Posterior vena cava (tissue), 2 donors: ENCODE results near the gene ATRN. TPM values are rescaled to one million over a fixed set of nuclear protein-coding genes. Genes with fewer than 3 reads are reported as not detected.

Source experiments
- DNase-seq: peaks from one replicate; pipeline ENCODE4 v3.0.0-alpha.2; 2020; ENCODE audit warnings: low spot score
- intact Hi-C, 2 donors: fragments of 100-400 bp; cut with DNase I; formaldehyde crosslinking; loops; one replicate each; pipeline versions ENCODE4 v1.14.1 to v1.14.2; 2022 to 2023
- total RNA-seq, 2 donors: library from RNA; stranded (reverse); fragmentation: NEBNext Ultra II Directional; extraction: Animal tissue kit (Norgen Biotek cat#: 25700); gene quantifications; one replicate each; pipeline ENCODE4 v1.2.1, GENCODE V29; 2021
- donor health status: DM: yes; HTN: yes; CAD: no.
- donor health status: DM: yes; HTN: yes; CAD: no.

Gene ATRN
- total RNA-seq, 2 donors from 2014 or later, result 21.3 to 26.1 TPM

DNA sequence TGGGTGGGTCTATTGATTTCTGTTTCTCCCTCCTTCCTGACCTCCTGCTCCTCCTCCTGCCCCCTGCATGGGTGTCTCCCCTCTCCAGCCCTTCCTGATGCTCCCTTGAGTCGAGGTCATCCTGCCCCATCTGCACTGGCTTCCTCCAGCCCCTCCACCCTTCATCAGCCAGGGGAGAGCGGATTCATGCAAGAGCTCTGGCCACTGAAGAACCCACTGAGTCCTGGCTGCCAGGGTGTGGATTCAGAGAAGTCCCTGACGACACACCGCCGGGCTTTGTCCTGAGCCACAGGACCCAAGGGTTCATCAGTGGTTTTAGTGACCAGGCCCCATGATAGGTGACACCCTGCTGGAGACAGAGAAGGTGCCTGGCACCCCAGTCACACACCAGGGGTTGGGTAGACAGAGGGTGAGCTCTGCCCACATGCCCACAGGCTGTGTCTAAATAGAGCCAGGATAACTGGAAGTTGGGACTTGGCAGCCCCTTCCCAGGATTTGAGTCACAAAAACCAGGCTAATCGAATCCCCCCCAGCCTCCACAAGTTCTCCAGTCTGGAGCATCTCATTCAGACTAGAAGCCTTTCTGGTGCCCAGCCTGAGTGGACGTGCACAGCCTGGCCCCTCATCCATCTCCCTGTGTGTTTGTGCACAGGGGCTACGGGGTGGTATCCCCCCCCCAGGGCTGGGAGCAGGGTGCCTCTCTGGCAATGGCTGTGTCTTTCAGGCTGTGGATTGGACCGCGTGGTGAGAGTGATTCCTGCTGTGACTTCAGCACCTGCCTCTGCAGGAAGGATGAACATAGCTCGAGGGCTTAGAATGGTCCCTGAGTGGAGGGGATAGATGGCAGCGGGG lies 191.2 kb downstream of the ATRN start:
- intact Hi-C loops, result no loop called here
- DNase-seq, result no peak

DNA sequence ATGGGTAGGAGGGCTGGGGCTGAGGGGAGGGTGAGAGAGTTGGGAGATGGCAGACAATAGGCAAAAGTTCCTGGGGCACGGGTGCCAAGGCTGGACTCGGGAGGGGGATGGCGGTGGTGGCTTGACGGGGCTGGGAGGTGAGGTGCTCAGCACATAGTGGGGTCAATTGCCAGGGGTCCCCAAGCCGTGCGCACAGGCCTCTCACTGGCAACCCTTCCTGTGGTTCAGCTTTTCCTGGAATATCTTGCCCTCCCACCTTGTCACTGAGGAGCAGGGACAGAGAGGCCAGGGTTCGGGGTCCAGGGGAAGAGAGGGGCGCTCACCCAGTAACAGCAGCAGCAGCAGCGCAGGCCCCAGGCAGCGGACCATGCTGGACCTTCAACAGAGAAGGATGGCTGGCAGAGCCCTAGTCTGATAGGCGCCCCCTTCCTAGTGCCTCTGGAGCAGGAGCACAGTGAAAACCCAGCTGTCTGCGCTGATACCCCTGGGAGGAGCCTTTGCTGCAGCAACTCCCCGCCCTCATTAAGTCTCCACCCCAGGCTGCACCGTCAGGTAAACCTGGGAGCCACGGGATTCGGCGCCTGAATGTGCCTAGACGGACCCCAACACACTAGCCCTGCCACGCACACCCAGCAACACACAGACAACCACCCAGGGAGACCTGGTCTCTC lies 192.3 kb downstream of the ATRN start, which contains the start of gene GFRA4:
Gene GFRA4, minus strand, starts transcription at position 369 of the 671 bp plus-strand sequence. Its CDS starts 0 bp downstream, at position 369.
- peak; percentile 72 for DNase-seq
- intact Hi-C loops, result no loop called here

DNA sequence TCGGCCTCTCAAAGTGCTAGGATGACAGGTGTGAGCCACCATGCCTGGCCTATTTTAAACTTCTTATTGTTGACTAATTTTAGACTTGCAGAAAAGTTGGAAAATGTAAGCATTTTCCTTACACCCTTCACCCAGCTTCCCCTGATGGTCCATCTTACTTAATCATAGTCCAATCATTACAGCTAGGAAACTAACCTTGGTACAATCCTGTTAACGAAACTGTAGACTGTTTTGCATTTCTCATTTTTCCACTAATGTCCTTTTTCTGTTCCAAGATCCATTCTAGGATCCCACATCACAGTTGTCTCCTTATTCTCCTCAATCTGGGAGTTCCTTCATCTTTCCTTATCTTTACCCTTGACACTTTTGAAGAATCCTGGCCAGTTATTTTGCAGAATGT lies 193.0 kb downstream of the ATRN start:
- intact Hi-C loops, result no loop called here
- no peak for DNase-seq

DNA sequence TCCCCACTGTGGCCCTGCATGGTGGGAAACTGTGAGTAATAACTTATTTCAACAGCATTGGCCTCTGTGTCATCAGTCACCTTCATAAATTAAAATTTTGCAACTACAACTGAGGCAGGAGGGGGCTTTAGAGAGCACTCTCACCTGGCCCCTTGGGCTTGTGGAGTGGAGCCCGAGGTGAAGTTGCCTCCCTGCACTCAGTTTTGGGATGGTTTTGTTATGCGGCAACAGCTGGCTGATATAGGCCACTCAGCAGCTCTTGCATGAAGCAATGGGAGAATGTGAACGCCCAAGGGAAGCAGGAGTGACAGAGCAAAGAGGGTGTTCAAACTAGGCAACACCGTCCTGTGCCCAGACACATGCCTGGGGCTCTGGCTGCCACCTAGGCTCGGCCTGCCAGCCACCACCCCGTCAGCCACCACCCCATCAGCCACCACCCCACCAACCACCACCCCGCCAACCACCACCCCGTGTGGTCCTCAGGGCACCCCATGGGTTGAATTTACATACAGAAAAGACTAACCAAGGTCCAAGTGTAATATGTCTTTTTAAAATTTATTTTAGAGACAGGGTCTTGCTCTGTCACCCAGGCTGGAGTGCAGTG lies 196.7 kb downstream of the ATRN start:
- DNase-seq, result no peak
- intact Hi-C loops, result loop anchor here in 1 of 2 donors (5.0 kb wide), 1 partner anchor 1015 kb away; the partner anchor contains the start of gene NOP56

GRCh38 chr20:3669710-3670367 lies 199.0 kb downstream of the ATRN start:
- no peak for DNase-seq
- intact Hi-C loops, result loop anchor here in 1 of 2 donors (5.0 kb wide), 1 partner anchor 1018 kb away; the partner anchor contains the start of gene NOP56

GRCh38 chr20:3670511-3670910 lies 199.7 kb downstream of the ATRN start:
- intact Hi-C loops, result no loop called here
- no peak for DNase-seq

DNA sequence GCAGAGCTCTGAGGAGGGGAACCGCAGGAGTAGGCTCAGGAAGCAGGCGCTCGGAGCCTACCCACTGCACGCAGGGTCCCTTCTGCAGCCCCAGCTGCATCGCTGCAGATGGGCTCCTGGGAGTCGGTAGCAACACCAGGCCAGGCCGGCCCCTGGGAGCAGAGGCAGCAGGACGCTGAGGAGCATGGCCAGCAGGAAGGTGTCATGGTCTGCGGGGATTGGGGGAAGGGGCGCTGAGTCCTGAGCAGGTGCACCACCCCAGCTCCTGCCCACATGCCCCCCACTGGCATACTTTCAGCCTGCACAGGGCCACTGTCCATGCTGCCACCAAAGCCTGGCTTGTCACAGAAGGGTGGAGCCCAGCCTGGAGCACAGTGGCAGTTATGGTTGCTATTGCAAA lies 200.1 kb downstream of the ATRN start:
- intact Hi-C loops, result no loop called here
- DNase-seq, result no peak

GRCh38 chr20:3671986-3672546 lies 201.2 kb downstream of the ATRN start:
- no peak for DNase-seq
- intact Hi-C loops, result no loop called here

GRCh38 chr20:3672547-3673171 lies 201.8 kb downstream of the ATRN start:
- intact Hi-C loops, result no loop called here
- DNase-seq, result no peak

GRCh38 chr20:3673221-3674070 lies 202.6 kb downstream of the ATRN start:
- intact Hi-C loops, result no loop called here
- DNase-seq, result no peak

DNA sequence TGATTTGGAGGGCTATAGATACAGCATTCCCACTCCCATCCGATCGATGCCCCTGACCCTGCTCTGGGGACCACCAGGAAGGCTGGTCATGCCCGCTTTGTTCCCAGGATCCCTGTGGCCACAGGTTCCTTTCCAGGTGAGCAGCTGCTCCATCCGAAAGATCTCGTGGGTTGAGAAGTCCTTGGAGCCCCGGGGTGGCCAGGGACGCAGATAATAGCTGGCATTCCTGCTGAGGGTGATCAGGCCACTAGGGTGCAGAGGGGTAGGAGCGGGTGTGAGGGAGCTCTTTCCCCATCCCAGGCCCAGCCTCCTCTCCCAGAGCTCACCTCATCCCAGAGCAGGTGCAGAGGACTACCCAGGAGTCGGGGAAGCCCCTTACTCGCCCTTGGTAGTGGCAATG lies 203.6 kb downstream of the ATRN start:
- DNase-seq, result no peak
- intact Hi-C loops, result no loop called here

DNA sequence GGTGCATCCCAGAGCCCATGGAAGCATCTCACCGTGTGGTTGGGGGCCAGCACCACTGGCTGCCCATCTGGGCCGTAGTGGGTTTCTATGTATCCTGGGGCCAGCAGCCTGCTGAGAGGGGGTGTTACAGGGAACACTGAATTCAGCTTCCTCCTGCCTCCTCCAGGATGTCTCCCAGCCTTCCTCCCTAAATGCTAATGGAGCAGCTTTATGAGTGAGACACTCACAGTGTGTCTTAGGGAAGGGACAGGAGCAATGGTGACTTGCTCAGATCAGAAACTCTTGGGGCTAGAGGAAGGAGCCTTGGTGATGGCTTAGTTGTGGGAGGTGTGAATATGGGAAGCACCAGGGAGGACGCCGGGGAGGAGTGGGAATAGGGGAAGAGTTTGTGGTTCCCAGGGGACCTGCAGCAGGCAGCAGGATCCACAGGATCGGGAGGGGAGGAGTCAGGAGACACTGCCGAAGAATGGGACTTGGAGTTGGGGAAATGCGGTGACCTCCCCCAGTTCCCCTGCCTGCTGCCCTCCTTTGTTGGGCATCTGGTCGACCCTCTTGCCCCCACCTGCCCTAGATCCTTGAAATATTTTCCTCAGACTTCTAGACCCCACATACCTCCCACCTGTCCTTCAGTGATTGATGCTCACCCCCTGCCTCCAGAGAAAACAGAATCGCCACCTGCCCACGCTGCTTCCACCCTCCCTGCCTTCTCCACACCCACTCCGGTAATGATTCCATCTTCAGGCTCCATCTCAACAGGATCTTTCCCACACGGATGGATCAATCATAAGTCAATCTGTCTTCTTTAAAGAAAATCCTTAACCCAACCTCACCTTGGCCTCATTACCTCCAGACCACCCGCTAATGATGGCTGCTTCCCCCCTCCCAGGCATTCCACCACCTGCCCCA lies 204.4 kb downstream of the ATRN start:
- no peak for DNase-seq
- intact Hi-C loops, result no loop called here

DNA sequence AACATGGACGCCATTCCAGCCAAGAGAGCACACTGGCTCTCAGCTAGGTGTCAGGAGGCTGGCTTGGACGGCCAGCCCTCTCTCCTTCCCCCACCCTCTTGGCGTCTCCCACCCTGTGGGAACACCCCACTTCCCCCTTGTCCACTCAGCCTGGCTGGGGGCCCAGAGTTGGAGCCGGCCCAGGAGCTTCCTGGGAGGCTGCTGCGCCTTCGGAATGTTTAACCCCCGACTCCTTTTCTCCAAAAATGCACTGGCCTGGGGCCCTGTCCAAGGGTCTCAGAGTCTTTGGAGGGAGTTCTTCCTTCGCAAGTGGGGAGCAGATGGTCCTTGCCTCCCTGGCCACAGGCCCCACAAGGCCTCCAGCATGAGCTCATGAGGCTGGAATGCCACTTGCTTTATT lies 206.9 kb downstream of the ATRN start:
- DNase-seq, result no peak
- intact Hi-C loops, result loop anchor here (2.0 kb wide), 2 partner anchors 33 to 73 kb away; no protein-coding TSS in a partner anchor

- no peak for DNase-seq
- intact Hi-C loops, result no loop called here
Observed at GRCh38 chr20:3678198-3678597, 207.4 kb downstream of the ATRN start.

DNA sequence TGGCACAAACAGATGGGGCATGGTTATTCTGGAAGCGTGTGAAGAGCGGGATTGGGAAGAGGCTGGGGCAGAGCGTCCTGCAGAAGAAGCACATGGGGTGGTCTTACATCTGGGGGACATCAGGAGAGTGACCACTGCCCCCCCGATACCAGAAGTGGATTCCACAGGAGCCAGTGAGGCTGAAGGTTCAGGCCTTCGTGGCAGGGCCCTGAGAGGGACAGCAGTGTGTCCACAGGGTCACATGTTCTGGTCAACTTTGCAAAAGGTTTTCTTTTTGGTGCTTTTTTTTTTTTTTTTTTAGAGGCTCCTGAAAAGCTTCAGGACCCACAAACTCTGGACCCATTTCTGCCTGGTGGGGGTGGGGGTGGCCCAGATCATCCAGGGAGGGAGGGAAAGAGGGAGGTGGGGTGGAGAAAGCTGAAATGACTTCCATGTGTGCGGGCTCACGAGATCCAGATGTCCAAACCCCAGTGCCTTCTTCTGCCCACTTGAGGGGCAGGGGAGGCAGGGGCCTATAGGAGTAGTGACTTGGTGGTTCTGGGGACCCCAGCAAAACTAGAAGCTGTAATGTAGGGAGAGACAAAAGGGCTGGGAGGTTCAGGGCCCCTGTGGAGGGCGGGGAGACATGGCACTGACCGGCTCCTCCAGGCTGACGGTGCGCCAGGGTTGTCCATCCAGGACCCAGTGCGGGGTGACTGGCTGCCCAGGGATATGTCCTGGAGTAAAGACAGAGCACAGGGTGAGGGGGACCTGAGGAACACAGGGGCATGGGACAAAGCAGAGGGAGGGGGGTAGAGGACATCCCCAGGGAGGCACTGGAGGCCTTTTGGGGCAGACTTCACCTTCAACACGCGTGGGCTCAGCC lies 208.3 kb downstream of the ATRN start:
- intact Hi-C loops, result no loop called here
- no peak for DNase-seq
